Right cardiac atrium (tissue), 5 donors: ENCODE measurements around the gene CEND1. TPM values are rescaled to one million over a fixed set of nuclear protein-coding genes. Genes with fewer than 3 reads are reported as not detected.

Source experiments
- ATAC-seq, 2 donors: fragments of 200-7000 bp; cut with Tn5 transposase; one replicate each; pipeline versions ENCODE4 v1.8.0 to v1.9.1; 2020; ENCODE audit warnings: moderate library complexity in 2 of 2, mild to moderate bottlenecking in 1 of 2
- DNase-seq, 3 donors: peaks; one replicate each; pipeline ENCODE4 v3.0.0-alpha.2; 2020
- H3K27ac ChIP-seq: one replicate; pipeline ENCODE4 v1.5.1; 2013; ENCODE audit warnings: mild to moderate bottlenecking, low read length, control low read depth, moderate library complexity
- H3K27me3 ChIP-seq: one replicate; pipeline ENCODE4 v1.6.1; 2013; ENCODE audit not compliant: control insufficient read depth, insufficient read depth
- H3K4me1 ChIP-seq: one replicate; pipeline ENCODE4 v1.6.1; 2013; ENCODE audit warnings: low read length; ENCODE audit not compliant: control insufficient read depth, insufficient read depth
- H3K4me3 ChIP-seq: one replicate; pipeline ENCODE4 v1.5.1; 2013; ENCODE audit warnings: low read length, control low read depth
- H3K9me3 ChIP-seq: one replicate; pipeline ENCODE4 v1.6.1; 2013; ENCODE audit warnings: low read length; ENCODE audit not compliant: control insufficient read depth
- WGBS: extraction: QIAGEN DNeasy Blood & Tissue Kit; methylation state at CpG from one replicate; pipeline ENCODE4 v1.1.7; 2013; 5-methylcytosine and 5-hydroxymethylcytosine counted together
- intact Hi-C, 4 donors: fragments of 100-400 bp; cut with DNase I; formaldehyde crosslinking; loops; one replicate each; pipeline versions ENCODE4 v1.11.0 to v1.14.0; 2022 to 2023
- long read RNA-seq, 4 donors: library from polyadenylated mRNA; unstranded; transcript quantifications; one replicate each; pipeline ENCODE4 v2.0.0, GENCODE V29; 2020 to 2021
- polyA plus RNA-seq: library from polyadenylated mRNA; stranded (reverse); fragments of 200-250 nt; gene quantifications from one replicate; pipeline ENCODE4 v1.2.3, GENCODE V29; 2013
- total RNA-seq, 4 donors: library from RNA; stranded (reverse); fragmentation: NEBNext Ultra II Directional; extraction: Animal tissue kit (Norgen Biotek cat#: 25700); gene quantifications; one replicate each; pipeline ENCODE4 v1.2.1, GENCODE V29; 2021
- donor health status: healthy with polysubstance abuse.
- donor health status: DM: no; HTN: yes; CAD: no.
- donor health status: DM: no; HTN: no; CAD: no.
- donor health status: DM: no; HTN: yes; CAD: no; lungs with severe emphysema.
- donor health status: DM: yes; HTN: yes; CAD: no.

Gene CEND1
- total RNA-seq (under 1 TPM in 3 of 4 donors, not detected in 1; 0.15 to 0.37 (median 0.28) TPM), polyA plus RNA-seq (0.59 TPM)
- long read RNA-seq, donor 1, result 0 reads
- long read RNA-seq, donor 2, result 0 reads
- long read RNA-seq, donor 3, partial matches to known transcripts, result 0 of 1 reads
- long read RNA-seq, donor 3, other reads (novel, unspliced or antisense), result 0 of 1 reads
- long read RNA-seq, donor 4, result 0 reads

DNA sequence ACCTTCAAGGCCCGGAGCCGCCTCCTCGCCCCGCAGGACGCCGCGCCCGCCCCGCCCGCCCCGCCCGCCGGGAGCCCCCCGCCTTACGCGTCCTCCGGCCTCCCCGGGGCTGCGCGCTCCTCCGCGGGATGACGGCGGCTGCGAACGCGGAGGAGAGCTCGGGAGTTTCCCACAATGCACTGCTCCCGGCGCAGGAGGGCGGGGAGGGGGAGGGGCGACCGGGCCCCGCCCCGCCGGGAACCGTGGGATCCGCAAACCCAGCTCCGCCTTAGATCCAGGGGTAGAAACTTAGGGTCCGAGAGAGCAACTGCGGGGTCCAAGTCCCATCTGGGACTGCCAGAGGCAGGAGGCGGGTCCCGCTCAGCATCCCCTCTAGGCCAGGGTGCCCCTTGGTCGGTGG, at the start of gene CEND1:
Gene CEND1 (minus strand): TSS at position 148 of the 400 bp plus-strand sequence. CDS start 1,514 bp downstream, outside the sequence.
- no peaks in the 10 kb centered on the region for H3K27me3 ChIP-seq

DNA sequence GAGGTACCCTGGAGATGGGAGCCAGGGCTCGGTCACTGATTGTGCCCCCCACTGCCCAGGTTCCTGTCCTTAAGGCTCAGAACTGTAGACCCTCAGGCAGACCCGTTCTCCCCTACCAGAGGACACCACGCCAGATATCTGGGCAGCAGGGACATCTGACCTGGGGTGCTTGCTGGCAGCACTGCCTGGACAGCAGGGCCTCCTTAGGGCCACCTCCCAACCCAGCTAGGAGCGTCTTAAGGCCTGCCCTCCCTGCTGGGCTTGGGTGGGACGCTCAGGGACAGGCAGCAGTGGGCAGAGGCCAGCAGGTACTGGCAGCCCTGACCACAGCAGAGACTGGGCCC, 49.4 kb upstream of the CEND1 start:
- Histone ChIP-seq H3K9me3 (no peaks in the 10 kb centered on the region), H3K4me3 (no peak overlapping the region), H3K4me1 (peaks cover 9% of the 10 kb centered on the region), H3K27me3 (no peaks in the 10 kb centered on the region), H3K27ac (no peak overlapping the region)
- intact Hi-C loops, result no loop called here
- ATAC-seq (no peak), DNase-seq (no peak)
- WGBS, result 87% methylated on average over 5 of the region's 5 CpGs

More for the DNA sequence above, at the start of gene CEND1:
- DNase-seq, result peak in 1 of 3 donors; percentile 71
- no peaks in the 10 kb centered on the region for H3K9me3 ChIP-seq
- intact Hi-C loops, result no loop called here
- no peak within 1 kb of the TSS for H3K4me3 ChIP-seq
- H3K27ac ChIP-seq, result no peak within 1 kb of the TSS
- ATAC-seq, result peak in 1 of 2 donors; percentile 4
- no peaks in the 10 kb centered on the region for H3K4me1 ChIP-seq
- WGBS, result 6% methylated on average over 44 of the region's 44 CpGs

DNA sequence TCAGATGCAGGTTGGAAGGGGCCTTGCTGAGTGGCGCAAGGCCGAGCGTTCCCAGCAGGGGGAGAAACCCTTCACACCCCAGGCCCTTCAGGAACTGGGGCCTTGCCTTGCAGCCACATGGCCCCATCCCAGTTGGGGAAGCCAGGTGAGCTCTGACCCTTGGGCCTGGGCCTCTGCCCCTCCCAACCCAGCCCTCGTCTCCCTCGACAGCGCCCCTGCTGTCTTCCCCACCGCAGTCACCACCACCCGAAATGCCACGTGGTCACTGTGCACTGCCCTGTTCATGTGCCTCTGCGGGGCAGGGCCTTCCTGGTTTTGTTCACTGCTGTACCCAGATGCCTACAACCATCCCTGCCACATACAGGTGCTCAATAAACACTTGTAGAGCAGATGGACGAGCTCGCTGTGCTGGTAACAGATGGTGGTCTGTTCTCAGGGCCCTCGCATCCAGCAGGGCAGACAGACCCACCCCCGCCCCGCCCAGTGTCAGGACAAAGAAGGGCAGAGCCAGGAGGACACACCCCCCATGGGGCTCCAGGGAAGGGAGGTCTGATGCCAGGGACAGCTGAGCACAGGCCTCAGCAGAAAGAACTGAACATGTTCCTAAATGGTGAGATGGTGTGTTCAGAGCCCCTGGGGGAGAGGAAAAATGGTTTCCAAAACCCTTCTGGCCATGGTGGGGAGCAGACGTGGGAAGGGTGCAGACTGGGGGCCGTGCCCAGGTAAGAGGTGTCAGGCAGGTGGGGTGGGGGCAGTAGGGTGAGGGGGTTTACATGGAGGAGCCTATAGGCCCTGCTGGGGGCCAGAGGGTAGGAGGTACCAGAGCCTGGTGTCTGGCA, 48.8 kb upstream of the CEND1 start:
- Histone ChIP-seq H3K27ac (no peak overlapping the region), H3K9me3 (no peaks in the 10 kb centered on the region), H3K4me1 (peaks cover 9% of the 10 kb centered on the region), H3K4me3 (no peak overlapping the region), H3K27me3 (no peaks in the 10 kb centered on the region)
- intact Hi-C loops, result no loop called here
- 38% methylated on average over 17 of the region's 17 CpGs for WGBS
- ATAC-seq (no peak), DNase-seq (no peak)

DNA sequence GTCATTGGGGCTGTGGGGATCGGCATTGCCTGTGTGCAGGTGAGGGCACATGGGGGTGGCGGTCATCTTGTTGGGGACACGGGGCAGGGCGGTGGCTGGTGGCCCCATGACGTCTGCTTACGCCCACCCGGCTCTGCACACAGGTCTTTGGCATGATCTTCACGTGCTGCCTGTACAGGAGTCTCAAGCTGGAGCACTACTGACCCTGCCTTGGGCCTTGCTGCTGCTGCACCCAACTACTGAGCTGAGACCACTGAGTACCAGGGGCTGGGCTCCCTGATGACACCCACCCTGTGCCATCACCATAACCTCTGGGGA, 48.1 kb upstream of the CEND1 start:
- Histone ChIP-seq H3K4me3 (no peak overlapping the region), H3K9me3 (no peaks in the 10 kb centered on the region), H3K4me1 (peaks cover 9% of the 10 kb centered on the region), H3K27me3 (no peaks in the 10 kb centered on the region), H3K27ac (no peak overlapping the region)
- no peak for DNase-seq
- ATAC-seq, result no peak
- WGBS, result 70% methylated on average over 8 of the region's 8 CpGs
- intact Hi-C loops, result no loop called here

DNA sequence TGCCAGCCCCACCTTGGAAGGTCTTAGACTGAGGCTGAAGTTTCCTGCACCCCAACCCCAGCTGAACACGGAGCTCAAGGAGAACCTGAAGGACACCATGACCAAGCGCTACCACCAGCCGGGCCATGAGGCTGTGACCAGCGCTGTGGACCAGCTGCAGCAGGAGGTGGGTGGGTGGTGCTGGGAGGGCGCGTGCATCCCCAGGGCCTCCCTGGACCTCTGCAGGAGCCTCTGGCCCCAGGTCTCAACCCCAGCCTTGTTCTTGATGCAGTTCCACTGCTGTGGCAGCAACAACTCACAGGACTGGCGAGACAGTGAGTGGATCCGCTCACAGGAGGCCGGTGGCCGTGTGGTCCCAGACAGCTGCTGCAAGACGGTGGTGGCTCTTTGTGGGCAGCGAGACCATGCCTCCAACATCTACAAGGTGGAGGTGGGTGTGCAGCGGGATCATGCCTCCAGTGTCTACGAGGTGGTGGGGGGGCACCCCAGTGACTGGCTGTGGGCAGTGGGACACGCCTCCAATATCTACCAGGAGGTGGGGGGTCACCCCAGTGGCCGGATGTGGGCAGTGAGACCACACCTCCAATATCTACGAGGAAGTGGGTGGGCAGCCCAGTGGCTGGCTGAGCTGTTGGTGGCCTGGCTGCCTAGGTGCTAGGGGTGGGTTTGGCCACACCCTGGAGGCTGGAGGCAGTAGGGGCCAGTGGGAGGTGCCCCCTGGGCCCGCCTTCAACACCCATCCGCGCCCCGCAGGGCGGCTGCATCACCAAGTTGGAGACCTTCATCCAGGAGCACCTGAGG, 47.5 kb upstream of the CEND1 start:
- H3K27ac ChIP-seq, result no peak overlapping the region
- no peaks in the 10 kb centered on the region for H3K9me3 ChIP-seq
- no peak for DNase-seq
- H3K4me3 ChIP-seq, result no peak overlapping the region
- intact Hi-C loops, result no loop called here
- ATAC-seq, result no peak
- H3K27me3 ChIP-seq, result no peaks in the 10 kb centered on the region
- H3K4me1 ChIP-seq, result peaks cover 9% of the 10 kb centered on the region
- 83% methylated on average over 22 of the region's 22 CpGs for WGBS

DNA sequence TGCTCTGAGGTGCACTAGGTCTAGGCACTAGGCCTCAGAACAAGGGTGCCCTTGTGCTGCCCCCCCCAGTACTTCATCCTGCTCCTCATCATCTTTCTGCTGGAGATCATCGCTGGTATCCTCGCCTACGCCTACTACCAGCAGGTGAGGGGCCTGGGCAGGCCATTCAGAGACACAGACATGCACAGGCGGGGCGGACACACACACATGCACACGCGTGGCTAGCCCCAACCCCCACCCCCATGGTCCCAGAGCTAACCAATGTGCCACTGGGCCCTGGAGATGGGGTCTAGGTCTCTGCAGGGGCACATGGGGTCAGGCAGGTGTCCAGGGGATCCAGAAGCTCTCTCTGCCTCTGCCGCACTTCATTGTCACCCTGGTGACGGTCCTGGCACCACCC, 46.8 kb upstream of the CEND1 start:
- intact Hi-C loops, result no loop called here
- WGBS, result 87% methylated on average over 9 of the region's 9 CpGs
- H3K27ac ChIP-seq, result no peak overlapping the region
- peaks cover 12% of the 10 kb centered on the region for H3K4me1 ChIP-seq
- no peaks in the 10 kb centered on the region for H3K27me3 ChIP-seq
- DNase-seq (no peak), ATAC-seq (no peak)
- H3K9me3 ChIP-seq, result no peaks in the 10 kb centered on the region
- H3K4me3 ChIP-seq, result no peak overlapping the region

DNA sequence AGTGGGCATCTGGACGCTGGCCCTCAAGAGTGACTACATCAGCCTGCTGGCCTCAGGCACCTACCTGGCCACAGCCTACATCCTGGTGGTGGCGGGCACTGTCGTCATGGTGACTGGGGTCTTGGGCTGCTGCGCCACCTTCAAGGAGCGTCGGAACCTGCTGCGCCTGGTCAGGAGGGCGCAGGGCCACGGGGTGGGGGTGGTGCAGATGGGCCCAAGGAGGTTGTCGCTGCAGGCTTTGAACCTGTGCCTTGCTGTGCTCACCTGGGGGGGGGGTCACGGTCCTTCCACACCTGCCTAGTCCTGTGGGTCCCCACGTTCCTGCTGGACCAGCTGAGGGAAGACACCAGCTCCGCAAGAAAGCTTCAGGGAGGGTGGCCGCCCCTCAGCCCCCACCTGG, 46.4 kb upstream of the CEND1 start:
- intact Hi-C loops, result no loop called here
- Histone ChIP-seq H3K9me3 (no peaks in the 10 kb centered on the region), H3K4me1 (peaks cover 12% of the 10 kb centered on the region), H3K27ac (no peak overlapping the region), H3K4me3 (no peak overlapping the region), H3K27me3 (no peaks in the 10 kb centered on the region)
- no peak for ATAC-seq
- DNase-seq, result no peak
- 89% methylated on average over 14 of the region's 14 CpGs for WGBS

DNA sequence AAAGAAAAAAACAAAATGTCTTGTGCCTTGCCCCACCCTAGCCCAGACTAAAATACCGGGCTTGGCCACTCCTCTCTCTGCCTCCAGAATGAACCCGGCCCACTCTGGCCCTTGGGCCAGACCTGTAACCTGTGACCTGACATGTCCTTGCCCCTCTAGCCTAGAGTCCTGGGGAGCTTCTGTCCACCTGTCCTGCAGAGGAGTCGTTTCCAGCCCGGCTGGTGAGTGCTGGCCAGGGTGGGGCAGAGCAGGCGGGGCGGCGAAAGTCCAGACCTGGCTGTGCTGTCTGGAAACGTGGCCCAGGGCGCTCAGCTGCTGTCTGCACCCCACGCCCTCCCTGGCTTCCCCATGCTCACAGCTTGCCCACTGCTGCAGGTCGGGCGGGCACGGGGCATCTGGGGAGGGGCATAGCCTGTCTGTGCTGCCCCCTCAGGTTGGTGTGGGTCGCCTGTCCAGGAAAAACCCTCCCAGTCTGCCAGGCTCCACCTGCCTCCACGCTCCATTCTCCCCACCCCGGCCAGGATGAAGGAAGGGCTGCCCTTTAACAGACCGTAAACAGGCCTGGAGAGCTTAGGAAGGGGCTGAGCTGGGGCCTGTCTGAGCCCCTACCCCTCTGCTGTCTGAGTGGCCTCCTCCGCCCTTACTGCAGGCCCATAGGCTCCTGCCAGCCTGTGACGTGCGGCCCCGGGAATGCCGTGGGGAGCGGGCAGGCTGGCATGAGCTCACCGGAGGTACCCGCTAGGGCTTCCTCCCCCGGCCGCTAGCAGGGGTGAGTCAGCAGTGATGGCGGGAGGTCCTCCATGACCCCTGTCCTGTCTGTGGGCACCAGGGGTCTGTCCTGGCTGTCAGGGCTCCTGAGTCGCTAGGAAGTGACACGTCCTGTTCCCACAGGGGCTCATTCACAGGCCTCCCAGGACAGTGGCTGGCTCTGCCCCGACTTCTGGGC, 44.8 kb upstream of the CEND1 start:
- DNase-seq, result peak; percentile 81 to 92 (median 85)
- no peak overlapping the region for H3K4me3 ChIP-seq
- peaks cover 8% of the 10 kb centered on the region for H3K4me1 ChIP-seq
- intact Hi-C loops, result no loop called here
- WGBS, result 26% methylated on average over 31 of the region's 31 CpGs
- H3K27me3 ChIP-seq, result no peaks in the 10 kb centered on the region
- peak; percentile 33 to 36 for ATAC-seq
- peak overlapping the region; percentile 93 for H3K27ac ChIP-seq
- H3K9me3 ChIP-seq, result no peaks in the 10 kb centered on the region

DNA sequence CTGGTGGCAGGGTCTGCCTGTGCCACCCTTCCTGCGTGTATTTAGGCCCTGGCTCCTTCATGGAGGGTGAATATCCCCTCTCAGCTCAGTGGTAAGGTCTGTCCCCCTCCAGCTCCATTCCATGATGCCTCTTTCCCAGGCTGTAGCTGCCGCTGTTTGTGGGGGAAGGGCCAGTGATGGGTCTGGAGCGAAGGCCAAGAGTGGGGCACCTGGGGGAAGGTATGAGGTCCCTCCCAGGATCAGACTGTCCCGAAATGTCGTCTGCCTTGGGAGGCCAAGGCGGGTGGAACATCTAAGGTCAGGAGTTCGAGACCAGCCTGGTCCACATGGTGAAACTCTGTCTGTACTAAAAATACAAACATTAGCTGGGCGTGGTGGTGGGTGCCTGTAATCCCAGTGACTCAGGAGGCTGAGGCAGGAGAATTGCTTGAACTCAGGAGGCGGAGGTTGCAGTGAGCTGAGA, 44.0 kb upstream of the CEND1 start:
- Histone ChIP-seq H3K27ac (peak overlapping the region; percentile 93), H3K4me3 (peak overlapping the region; percentile 71), H3K27me3 (no peaks in the 10 kb centered on the region), H3K9me3 (no peaks in the 10 kb centered on the region), H3K4me1 (peaks cover 9% of the 10 kb centered on the region)
- 46% methylated on average over 9 of the region's 9 CpGs for WGBS
- DNase-seq (peak in 1 of 3 donors; percentile 69), ATAC-seq (no peak)
- intact Hi-C loops, result no loop called here

DNA sequence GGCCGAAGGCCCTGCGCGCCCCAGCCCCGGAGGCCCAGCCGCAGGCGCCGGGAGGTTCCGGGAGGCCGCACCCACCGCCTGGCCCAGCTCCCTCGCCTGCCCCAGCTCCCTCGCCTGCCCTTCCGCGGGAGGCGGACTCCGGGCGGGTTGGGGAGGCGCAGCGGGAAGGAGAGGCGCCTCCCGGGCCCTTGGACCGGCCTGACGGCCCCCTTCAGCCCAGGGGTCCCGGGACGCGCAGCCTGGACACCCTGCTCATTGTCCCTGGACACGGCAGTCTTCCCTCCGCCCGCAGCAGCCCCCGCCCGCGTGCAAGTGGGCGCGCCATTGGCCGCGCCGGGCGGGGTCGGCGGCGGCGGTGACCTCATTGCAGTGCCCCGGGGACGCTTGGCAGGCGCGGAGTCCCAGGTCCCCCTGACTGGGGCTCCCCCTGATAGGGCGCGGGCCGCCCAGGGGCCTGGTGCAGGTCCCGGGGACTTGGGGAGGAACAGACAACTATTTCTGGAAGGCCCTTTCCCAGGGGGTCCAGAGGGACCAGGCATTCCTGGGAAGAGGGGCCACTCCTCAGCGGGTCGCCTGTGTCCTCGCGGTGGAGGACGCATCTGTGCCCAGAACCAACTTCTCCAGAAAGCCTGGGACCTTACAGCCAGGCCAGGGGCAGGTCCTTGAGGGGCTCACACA, 43.4 kb upstream of the CEND1 start:
- ATAC-seq (peak; percentile 17 to 33), DNase-seq (peak; percentile 81 to 89 (median 87))
- WGBS, result under 1% methylated on average over 53 of the region's 55 CpGs
- H3K27me3 ChIP-seq, result no peaks in the 10 kb centered on the region
- no peaks in the 10 kb centered on the region for H3K9me3 ChIP-seq
- peak overlapping the region; percentile 93 for H3K27ac ChIP-seq
- intact Hi-C loops, result no loop called here
- H3K4me1 ChIP-seq, result peaks cover 9% of the 10 kb centered on the region
- peak overlapping the region; percentile 71 for H3K4me3 ChIP-seq
